NCI-H1436 treated with DMSO at 0.1 percent for 48 hours (cell line): ENCODE data around the gene LMAN2.
"Not testable (repeated sequence)": the region's sequence is repeated elsewhere in the genome, so short reads cannot be mapped to it uniquely, and the experiment has no call there.

Experiments
- DNase-seq: peaks from one replicate; lab custom pipeline; 2025; lab: John Stamatoyannopoulos, UW

Gene LMAN2

DNA sequence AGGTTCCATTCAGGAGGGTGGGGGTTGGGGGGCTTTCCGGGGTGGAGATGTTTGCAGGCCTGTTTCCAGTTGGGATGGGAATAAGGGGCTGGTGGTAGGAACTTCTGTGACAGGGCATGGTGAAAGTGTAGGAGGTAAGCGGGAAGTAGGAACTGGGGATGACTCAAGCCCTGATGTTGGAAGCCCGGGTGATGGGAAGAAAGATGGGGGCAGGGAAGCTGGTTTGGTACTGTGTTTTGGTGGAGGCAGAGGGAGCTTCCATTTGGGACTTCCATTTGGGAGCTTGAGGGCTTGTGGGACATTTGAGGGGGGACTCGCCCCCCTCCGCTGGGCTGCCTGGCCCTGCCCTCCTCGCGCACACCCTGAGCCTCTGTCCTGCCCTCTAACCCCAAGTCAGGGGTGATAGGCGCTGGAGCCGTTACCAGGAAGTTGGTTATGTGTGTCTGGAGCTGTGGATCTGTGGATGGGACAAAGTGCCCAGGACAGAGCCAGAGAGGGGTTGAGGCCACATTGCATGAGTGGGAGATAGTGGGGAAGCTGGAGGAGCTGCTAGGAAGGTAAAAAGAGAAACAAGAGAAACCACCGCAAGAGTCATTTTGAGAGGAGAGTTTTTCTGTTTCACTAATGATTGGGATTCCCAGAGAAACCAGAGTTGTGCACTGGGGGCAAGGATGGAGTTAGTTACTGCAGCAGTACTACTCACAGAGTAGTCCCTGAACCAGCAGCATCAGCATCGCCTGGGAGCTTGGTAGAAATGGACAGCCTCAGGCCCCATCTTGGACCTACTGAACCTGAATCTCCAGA is 12.9 kb upstream of the LMAN2 start:
- DNase-seq = no peak

DNA sequence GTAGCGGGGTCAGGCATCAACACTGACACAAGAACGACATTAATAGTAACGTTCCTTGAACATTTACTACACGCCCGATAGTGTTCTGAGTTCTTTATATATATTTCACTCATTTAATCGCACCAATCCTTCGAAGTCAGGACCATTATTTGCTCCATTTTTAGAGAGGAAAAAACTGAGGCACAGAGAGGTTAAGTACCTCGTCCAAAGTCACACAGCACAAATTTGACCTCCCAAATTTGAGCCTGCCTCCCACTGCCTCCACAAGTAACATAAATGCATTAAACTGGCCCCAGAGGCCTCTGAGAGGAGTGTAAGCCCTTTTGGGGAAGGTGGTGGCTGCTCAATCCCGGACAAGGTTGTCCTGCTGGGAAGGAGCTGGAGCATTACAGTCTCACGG is 12.1 kb upstream of the LMAN2 start:
- no peak for DNase-seq

DNA sequence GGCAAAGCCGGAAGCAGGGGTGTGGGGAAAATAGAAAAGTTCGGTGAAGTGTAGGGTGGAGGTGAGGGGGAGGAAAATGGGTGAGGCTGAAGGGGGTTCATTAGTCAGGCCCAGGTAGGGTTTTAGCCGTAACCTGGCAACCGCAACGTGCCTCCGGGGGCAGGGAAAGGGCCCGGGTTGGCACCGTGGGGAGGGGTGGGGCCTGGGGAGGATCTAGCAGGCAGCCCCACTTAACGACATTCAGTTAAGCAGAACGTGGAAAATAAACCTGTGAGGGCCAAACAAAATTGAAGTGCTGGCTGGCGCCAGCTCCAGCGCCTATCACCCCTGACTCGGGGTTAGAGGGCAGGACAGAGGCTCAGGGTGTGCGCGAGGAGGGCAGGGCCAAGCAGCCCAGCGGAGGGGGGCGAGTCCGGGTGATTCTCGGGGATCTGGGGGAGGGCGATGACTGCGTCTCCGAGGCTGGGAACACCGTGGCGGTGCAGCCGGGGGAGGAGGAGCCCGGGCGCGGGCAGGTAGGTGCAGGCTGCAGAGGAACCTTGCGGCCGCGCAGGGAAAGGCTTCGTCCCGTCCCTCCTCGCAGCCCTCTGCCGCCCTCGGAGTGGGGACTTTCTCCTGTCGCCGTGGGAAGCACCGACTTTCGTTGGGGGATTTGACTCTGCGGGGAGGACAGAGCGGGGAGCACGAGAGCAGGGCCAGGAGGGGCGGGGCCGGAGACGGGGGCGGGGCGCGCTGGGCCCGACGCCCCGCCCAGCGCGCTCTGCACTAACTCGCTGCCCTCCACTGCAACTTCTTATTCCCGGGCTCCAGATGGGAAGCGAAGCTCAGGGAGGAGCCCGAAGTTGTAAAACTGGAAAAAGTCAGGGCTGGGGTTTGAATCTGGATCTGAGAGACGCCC is 11.4 kb upstream of the LMAN2 start:
- DNase-seq = no peak

DNA sequence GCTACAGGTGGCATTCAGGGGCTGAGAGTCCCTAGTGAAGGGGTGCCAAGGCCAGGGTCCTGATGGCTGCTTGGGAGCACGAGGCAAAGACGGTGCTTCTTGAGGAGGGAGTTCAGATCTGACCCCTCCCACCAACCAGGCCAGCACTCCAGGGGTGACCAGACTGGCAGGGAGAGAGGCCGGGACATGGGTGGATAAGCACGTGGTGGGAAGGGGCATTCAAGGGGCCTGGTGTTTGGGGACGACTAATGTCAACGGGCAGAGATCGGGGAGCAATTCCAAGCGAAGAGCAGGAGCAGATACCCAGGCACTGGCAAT is 10.8 kb upstream of the LMAN2 start:
- no peak for DNase-seq

DNA sequence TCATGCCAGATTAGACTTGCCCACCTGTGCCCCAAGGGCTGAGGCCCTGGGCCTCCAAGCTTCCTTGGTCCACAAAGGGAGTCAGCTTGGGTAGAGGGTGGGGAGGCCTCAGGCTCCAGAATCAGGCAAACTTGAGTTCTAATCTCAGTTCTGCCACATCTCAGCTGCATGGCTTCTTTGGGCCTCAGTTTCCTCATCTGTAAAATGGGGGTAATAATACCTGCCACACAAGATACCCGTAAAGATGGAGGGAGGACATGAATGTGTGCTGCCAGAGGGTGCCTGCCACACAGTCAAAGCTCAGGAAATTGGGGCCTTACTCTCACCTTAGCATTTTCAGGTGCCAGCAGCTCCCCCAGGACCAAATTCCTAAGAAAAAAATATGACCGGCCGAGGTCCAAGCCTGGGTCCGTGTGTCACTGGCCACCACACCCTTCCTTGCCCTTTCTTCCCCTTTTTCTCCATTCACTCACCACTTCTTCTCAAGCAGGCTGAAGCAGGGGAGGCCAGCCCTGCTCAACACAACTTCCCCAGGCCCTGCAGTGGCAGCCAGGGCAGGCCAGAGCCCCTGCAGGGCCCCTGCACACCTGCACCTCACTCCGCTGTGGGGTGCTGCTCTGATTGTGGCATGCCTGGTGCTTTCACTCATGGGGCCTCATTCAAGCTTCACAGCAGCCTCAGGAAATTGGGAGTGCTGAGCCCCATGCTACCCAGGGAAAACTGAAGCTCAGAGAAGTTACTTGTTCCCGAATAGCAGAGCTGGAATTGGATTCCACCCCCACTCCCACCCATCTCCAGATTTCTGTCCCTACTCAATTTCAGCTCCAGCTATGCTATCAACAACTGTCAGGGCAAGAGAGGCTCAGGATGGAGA is 10.2 kb upstream of the LMAN2 start:
- no peak for DNase-seq

DNA sequence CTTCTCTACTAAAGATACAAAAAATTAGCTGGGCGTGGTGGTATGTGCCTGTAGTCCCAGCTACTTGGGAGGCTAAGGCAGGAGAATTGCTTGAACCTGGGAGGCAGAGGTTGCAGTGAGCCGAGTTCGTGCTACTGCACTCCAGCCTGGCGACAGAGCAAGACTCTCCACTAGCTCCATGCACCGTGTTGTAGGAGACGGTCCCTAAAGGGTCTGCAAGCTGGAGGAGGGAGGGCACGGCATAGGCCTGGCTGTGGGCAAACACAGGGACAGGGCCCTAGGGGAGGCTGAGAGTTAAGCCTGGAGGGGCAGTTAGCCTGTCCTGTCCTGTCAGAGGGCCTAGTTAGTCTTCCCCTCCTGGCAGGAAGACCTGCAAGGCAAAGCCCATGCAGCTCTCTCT is 9.3 kb upstream of the LMAN2 start:
- not testable (repeated sequence) for DNase-seq

DNA sequence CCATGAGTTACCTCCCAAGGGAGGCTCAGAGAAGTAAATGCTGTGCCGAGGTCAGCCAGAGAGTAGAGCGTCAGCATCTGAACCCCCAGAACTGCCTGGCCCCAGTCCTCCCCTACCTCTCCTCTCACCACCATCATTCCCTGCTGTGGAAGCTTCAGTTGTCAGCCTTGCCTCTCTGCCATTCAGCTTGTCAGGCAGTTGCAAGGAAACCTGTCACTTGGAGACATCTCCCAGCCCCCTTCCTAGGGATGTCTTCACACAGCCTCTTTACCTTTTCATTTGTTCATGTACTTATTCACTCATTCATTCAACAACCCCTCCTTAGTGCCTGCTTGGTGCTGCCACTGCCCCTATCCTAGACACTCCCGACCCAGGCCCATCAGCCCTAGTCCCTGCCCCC is 8.4 kb upstream of the LMAN2 start:
- no peak for DNase-seq

DNA sequence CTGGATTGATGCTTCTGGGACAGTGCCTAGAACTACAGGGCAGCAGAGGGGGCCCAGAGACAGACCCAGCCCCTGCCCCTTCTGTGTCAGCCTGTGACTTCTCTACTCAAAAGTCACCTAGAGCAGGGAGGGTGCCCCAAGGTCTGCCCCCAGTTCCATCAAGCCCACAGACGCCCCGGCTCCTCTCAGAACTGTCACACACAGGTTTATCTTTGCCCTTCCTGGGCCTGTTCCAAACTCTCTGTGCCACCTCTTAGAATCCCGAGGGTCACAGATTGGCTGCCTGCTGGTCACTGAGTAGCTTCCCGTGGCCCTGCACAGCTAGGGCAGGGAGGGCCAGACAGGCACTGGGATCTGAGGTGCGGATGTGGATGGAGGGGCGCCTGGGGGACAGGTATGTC is 8.0 kb upstream of the LMAN2 start:
- no peak for DNase-seq

DNA sequence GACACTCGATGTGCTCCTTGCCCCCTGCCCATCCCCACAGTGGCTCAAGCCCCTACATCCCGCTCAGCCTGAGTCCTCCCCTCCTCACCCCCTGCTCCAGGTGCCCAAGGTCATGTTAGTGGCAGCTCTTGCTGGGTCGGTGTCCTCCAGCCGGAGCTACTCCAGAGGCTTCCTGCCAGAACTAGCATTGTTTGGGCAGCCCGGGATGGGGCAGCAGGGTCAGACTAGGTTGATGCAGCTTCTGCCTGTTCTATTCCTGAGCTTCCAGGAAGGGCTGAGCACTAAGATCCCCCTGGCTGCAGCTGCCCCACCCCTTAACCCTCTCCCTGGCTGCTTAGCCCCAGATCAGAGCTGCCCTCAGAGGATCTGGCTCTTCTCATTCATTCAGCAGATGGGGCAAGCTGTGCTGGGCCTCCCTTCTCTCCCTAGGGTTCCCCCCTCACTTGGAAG is 6.9 kb upstream of the LMAN2 start:
- no peak for DNase-seq

DNA sequence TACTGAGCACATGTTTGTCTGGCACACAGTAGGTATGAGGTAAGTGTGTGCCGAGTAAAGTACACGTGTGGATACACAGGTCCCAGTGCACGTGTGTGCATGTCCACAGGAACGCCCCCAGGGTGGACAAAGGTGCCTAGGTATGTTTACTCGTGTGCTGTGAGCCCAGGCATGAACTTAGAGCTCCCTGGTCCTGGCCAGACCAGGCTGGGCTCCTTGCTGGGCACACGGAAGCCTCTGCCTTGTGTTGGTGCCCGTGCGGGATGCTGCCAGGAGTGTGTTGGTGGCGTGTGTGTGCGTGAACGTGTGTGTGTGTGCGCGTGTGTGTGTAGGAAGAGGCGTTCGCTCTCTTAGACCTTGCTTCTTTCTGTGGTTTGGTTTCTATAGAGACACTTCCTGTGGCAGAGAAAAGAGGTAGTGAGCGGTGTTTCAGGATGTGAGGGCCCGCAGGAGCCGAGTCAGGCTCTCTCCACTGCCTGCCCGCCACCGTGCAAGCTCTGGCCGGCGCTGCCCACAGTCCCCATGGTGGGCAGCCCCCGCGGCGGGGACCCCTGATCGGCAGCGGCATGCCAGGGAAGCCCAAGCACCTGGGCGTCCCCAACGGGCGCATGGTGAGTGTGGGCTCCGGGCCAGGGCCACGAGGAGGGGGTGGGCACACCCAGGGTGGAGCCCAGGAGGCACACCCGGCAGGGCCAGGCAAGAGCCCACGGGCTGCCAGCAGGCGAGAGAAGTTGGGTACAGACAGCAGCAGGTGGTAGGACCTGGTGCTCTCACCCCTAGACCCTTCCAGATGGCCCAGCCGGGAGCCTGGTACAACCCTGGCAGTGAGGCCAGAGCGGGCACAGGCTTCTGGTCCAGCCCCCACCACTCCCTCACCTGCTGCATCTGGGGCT is 6.2 kb upstream of the LMAN2 start, which contains the start of gene RGS14:
Gene RGS14 (plus strand): TSS at position 466 of the 893 bp plus-strand sequence. CDS start 101 bp downstream, at position 567.
- no peak for DNase-seq

DNA sequence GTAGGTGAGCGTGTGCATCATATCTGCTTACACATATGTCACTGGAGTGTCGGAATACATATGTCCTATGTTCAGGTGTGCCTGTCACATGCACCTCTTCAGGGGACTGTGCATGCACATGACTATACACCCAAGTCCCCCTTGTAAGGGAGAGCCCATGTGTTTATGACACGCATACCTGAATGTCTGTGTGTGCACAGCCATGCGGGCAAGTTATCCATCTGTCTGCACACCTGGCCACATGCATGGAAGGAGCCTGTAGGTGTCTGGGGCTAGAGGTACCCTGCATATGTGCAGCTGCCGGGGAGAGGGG is 5.6 kb upstream of the LMAN2 start:
- DNase-seq = no peak

DNA sequence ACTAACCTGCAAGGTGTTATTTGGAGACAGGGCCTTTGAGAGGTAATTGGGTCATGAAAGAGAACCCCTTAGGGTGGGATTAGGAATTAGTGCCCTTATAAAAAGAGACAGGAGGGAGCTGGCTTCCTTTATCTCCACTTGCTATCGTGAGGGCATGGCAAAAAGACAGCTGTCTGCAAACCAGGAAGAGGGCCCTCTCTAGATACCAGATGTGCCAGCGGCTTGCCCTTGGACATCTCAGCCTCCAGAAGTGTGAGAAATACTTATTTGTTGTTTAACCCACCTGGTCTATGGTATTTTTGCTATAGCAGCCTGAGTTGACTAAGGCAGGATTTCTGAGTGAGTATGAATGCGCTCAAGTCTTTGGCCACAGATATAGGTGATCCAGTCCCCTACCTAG is 5.3 kb upstream of the LMAN2 start:
- DNase-seq = no peak

DNA sequence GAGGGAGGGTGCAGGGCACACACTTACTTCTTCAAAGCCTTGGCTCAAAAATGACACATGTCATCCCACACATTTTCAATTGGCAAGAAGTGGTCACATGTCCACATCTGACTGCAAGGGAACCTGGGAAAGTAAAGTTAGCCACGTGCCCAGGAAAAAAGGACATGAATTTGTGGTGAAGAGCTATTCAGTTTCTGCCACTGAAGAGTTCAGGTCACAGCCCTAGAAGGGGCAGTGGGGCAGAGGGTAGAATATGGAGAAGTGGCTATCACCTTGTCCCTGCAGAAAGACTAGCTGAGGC is 4.3 kb upstream of the LMAN2 start:
- DNase-seq = no peak

DNA sequence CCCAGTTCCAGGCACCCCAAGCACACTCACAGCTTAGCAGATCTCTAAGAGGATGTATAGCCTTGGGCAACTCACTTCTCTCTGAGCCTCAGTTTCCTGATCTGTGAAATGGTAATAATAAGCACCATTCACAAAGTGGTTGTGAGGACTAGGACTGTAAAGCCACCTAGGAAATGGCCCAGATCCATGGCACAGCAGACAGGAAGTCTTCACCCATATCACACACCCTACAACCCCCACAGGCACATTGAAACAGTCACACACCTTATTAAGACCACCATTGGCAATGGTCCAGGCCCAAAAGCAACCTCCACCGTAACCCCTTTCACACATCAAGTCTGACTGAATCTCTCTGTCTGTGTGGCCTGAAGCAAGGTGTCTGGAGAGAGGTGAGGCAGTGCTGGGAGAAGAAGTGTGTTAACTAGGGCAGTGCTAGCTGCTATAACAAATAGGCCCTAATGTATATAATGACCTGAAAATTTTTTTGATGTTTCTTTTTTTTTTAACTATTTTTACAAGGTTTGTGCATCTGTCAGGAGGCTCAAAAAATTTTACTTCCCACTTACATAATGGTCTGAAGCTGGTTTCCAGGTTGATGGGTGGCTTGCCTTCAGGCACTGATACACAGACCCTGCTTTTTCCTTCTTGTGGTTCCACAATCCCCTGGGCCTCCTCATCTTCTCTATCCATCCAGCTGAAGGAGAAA is 3.8 kb upstream of the LMAN2 start:
- no peak for DNase-seq

DNA sequence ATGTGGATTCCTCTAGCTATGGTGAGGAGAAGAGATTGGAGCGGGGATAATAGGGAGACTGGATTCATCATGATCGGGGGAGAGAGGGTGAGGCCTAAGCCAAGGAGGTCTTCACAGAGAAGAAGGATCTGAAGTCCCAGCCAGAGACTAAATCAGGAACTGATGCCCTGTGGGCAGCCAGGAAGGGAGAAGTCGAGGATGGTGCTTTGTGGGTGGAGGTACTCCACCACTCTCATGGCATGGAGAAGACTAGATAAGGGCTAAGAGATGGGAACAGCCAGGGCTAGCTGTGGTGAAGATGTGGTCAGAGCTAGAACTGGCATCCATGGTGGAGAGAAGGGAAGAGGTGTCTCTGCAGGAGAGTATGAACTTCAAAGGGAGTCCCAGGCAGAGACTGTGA is 3.2 kb upstream of the LMAN2 start:
- DNase-seq = no peak

DNA sequence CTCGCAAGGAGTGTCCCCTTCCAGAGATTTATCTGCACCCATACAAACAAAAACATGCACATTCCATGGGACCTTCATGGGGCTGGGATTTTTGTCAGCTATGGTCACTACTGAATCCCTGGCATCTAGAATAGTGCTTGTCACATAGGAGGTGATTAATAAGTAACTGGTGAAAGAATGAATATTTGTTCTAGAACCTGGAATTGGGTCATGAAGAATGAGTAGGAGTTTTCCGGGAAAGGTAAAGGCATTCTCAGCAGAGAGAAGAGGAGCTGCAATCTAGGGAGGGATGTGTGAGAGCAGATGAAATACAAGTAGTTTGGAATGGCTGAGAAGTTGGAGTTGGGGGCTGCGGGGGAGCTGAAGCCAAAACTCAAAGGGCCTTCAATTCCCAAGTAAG is 2.8 kb upstream of the LMAN2 start:
- DNase-seq = no peak

DNA sequence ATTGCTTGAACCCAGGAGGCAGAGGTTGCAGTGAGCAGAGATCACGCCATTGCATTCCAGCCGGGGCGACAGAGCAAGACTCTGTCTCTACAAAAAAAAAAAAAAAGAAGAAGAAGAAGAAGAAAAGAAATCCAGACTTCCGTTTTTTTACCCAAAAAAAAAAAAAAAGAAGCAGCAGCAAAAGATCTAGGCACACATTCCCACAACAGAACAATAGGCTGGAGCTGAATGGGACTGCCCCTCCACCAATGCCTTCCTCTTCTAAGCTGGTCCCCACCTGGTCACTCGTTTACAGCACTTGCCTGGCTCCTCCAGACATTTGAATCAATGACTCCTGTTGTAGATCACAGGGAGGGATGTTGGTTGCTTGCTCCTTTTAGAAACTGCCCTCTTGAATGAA is 1.6 kb upstream of the LMAN2 start:
- no peak for DNase-seq

DNA sequence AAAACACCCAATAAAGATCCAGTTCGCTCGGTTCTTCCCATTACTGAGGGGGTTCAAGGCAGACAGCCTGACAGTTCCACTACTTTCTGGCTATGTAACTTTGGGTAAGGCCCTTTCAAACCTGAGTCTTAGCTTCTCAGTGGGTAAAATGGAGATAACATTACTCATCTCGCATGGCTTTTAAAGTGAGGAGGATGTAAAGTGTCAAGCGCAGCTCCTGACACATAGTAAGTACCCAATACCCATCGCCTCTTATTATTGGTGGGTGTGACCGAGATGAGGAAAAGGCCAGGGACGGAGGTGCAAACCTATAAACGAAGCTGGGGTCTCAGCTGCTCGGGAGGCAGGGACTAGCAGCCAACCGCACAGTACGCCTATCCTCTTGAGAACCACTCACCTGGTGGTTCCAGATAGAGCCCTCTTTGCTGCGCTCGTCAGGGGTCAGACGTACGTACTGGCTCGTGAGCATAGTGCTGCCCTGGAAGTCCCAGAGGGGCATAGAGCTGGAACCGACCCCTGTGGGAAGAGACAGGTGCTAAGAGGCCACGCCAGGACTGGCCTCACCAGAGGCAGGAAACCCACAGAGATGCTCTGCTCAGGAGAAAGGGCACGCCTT is 584 bp downstream of the LMAN2 start:
- DNase-seq = no peak

DNA sequence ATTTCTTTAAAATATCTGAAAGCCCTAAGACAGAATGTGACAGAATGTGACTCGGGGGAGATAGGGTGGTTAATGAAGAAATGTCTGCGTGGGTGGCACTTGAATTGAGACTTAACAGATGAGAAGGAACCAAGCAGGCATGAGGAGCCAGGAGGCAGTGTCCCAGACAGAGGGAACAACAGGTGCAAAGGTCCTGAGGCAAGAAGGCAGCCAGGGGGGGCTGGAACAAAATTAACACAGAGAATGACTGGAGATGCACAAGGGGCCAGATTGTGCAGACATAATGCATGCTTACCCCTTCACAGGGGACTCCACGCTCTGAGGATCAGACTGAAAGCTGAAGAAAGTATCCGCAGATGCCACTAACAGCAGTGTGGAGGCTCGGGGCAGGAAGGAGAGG is 1.7 kb downstream of the LMAN2 start:
- no peak for DNase-seq

DNA sequence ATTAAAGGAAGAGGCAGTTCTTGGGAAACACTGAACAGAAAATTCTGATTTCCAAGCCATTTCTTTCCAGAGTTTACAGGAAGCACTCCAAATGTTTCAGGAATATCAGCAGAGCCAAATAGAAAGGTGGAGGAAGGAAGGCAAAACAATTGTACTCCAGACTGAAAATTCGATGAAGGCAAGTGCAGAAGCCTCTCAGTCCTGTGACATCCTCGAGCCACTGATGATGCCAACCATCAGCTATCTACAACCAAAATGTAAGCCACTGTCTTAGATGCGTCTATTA is 2.2 kb downstream of the LMAN2 start:
- DNase-seq = no peak

DNA sequence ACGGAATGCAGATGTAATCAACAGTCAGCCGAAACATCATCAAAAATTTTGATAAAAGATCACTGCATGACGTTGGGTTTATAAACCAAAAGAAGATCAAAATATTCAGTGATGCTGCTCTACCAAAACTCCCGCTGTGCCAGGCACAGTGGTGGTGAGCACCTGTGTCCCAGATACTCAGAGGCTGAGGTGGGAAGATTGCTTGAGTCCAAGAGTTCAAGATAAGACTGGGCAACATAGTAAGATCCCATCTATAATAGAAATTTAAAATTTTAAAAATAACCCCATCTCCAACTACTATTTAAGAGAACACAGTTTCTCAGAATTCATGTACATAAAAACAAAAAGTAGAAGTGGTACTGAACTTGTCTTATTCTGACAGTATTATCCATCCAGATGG is 3.8 kb downstream of the LMAN2 start:
- no peak for DNase-seq
